ENCODE results near the gene IL19. TPM values are rescaled to one million over a fixed set of nuclear protein-coding genes. Genes with fewer than 3 reads are reported as not detected.

IL19 gene
- polyA plus RNA-seq, 1 of the 3 experiments (the other 2 are of a cell fraction): not detected

DNA sequence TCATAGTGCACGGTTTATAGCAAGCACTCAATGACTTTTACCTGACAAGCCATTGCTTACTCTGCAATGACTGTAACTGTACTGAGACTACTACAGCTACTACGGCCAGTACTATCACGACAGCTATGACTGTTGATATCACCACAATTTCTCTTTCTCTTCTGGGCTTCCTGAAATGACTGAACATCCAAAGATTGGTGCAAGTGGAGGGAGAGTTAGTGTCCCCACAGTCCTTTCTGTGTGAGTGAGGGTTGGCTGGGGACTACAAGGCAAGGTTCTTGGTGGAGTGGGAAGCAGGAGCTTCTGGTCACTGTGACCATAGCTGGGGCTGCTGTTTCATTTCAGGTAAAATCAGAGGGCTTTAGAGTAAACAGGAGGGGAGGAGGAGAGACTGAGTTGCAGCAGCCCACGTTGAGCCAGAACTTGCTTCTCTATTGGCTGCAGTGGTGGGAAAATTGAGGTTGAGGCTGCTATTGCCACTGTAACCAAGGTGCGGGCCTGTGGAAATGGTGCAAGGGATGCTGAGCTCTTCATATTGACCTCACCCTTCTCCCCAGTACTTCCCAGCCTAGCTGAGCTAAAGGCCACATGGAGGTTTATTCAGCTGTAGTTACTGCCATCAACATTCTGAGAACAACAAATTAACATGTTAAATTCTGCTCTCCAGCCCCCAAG is 15.8 kb downstream of the IL19 start (continued):
- TF ChIP-seq, protein P1, sequence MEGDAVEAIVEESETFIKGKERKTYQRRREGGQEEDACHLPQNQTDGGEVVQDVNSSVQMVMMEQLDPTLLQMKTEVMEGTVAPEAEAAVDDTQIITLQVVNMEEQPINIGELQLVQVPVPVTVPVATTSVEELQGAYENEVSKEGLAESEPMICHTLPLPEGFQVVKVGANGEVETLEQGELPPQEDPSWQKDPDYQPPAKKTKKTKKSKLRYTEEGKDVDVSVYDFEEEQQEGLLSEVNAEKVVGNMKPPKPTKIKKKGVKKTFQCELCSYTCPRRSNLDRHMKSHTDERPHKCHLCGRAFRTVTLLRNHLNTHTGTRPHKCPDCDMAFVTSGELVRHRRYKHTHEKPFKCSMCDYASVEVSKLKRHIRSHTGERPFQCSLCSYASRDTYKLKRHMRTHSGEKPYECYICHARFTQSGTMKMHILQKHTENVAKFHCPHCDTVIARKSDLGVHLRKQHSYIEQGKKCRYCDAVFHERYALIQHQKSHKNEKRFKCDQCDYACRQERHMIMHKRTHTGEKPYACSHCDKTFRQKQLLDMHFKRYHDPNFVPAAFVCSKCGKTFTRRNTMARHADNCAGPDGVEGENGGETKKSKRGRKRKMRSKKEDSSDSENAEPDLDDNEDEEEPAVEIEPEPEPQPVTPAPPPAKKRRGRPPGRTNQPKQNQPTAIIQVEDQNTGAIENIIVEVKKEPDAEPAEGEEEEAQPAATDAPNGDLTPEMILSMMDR (IDR thresholded peaks at IDR 0.05): no peak
- TF ChIP-seq MXI1 (IDR thresholded peaks at IDR 0.05; ENCODE audit: low read depth, low read length): no peak
- TF ChIP-seq NFIC (IDR thresholded peaks at IDR 0.05; ENCODE audit: borderline replicate concordance): no peak
- TF ChIP-seq, protein P2, sequence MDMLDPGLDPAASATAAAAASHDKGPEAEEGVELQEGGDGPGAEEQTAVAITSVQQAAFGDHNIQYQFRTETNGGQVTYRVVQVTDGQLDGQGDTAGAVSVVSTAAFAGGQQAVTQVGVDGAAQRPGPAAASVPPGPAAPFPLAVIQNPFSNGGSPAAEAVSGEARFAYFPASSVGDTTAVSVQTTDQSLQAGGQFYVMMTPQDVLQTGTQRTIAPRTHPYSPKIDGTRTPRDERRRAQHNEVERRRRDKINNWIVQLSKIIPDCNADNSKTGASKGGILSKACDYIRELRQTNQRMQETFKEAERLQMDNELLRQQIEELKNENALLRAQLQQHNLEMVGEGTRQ (IDR thresholded peaks at IDR 0.05; ENCODE audit: borderline replicate concordance, low read depth, low read length): no peak
- TF ChIP-seq EP300 (IDR thresholded peaks at IDR 0.05; ENCODE audit: borderline replicate concordance in 1 of 2, low read depth in 1 of 2, low read length in 1 of 2): no peak
- TF ChIP-seq SIN3A (IDR thresholded peaks at IDR 0.05; ENCODE audit: borderline replicate concordance, low read depth, low read length): no peak
- no peak for TF ChIP-seq FOXJ3 (CRISPR knock-in tag; IDR thresholded peaks at IDR 0.05)
- no peak for TF ChIP-seq NRF1 (IDR thresholded peaks at IDR 0.05; ENCODE audit: low read depth, low read length)
- TF ChIP-seq POLR2AphosphoS5 (IDR thresholded peaks at IDR 0.05; ENCODE audit: low read depth, low read length): no peak
- TF ChIP-seq, protein P3, sequence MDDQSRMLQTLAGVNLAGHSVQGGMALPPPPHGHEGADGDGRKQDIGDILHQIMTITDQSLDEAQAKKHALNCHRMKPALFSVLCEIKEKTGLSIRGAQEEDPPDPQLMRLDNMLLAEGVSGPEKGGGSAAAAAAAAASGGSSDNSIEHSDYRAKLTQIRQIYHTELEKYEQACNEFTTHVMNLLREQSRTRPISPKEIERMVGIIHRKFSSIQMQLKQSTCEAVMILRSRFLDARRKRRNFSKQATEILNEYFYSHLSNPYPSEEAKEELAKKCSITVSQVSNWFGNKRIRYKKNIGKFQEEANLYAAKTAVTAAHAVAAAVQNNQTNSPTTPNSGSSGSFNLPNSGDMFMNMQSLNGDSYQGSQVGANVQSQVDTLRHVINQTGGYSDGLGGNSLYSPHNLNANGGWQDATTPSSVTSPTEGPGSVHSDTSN (IDR thresholded peaks at IDR 0.05): no peak
- no peak for TF ChIP-seq TCF12 (IDR thresholded peaks at IDR 0.05)
- TF ChIP-seq, protein P4, sequence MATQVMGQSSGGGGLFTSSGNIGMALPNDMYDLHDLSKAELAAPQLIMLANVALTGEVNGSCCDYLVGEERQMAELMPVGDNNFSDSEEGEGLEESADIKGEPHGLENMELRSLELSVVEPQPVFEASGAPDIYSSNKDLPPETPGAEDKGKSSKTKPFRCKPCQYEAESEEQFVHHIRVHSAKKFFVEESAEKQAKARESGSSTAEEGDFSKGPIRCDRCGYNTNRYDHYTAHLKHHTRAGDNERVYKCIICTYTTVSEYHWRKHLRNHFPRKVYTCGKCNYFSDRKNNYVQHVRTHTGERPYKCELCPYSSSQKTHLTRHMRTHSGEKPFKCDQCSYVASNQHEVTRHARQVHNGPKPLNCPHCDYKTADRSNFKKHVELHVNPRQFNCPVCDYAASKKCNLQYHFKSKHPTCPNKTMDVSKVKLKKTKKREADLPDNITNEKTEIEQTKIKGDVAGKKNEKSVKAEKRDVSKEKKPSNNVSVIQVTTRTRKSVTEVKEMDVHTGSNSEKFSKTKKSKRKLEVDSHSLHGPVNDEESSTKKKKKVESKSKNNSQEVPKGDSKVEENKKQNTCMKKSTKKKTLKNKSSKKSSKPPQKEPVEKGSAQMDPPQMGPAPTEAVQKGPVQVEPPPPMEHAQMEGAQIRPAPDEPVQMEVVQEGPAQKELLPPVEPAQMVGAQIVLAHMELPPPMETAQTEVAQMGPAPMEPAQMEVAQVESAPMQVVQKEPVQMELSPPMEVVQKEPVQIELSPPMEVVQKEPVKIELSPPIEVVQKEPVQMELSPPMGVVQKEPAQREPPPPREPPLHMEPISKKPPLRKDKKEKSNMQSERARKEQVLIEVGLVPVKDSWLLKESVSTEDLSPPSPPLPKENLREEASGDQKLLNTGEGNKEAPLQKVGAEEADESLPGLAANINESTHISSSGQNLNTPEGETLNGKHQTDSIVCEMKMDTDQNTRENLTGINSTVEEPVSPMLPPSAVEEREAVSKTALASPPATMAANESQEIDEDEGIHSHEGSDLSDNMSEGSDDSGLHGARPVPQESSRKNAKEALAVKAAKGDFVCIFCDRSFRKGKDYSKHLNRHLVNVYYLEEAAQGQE (IDR thresholded peaks at IDR 0.05; ENCODE audit: low read depth, low read length): no peak

DNA sequence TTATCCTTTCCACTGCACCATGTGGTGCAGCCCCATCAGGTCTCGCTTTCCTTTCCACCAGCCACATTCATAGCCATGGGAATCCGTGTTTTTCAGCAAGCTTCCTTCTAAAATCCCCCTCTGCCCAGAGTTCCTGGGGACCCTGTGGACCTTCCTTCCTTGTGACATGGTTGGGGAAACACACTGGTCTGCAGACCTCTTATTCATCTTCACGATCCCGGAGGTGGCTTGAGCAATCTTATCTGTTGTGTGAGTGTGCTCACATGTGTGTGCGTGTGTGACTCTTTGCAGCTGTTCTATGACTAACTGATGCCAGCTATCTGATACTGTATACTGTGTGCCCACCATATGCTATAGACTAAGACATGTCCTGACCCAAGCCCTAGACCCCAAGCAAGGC is 17.3 kb downstream of the IL19 start:
- Histone ChIP-seq H3K36me3 (replicated peaks in 1 of 2; ENCODE audit: control insufficient read depth in 1 of 2, insufficient read depth in 2 of 2, low read length in 1 of 2) (no peaks in the 10 kb centered on the region), H3K27ac (ENCODE audit: low read depth in 2 of 2, low read length in 1 of 2) (no peak overlapping the region), H3K4me1 (ENCODE audit: control insufficient read depth in 1 of 2, insufficient read depth in 2 of 2, low read depth in 1 of 2, low read length in 1 of 2) (no peaks in the 10 kb centered on the region), H3K9me2 (no peaks in the 10 kb centered on the region), H2AFZ (ENCODE audit: low read depth) (no peak overlapping the region), H3K9ac (no peak overlapping the region), H3K79me2 (ENCODE audit: insufficient read depth) (no peaks in the 10 kb centered on the region), H3K4me3 (ENCODE audit: low read depth in 2 of 2, low read length in 1 of 2) (no peak overlapping the region), H3K9me3 (no peaks in the 10 kb centered on the region), H3K27me3 (ENCODE audit: insufficient read depth) (peaks cover 8% of the 10 kb centered on the region; the same call in 1 of the 2 replicates), H3K4me2 (no peak overlapping the region), H4K20me1 (ENCODE audit: insufficient read depth) (no peaks in the 10 kb centered on the region), H3F3A (replicated peaks; ENCODE audit: insufficient read depth) (peaks cover 2% of the 10 kb centered on the region)
- CTCF ChIA-PET: interaction anchor here (1.1 to 1.4 kb wide), 3 partner anchors 27 to 124 kb away, joined by 3 to 4 read pairs (median 3); no protein-coding TSS in a partner anchor
- DNase-seq: no peak
- POLR2A ChIA-PET: no interaction called here
- TF ChIP-seq NRF1 (IDR thresholded peaks at IDR 0.05; ENCODE audit: low read depth, low read length): no peak
- TF ChIP-seq, protein P3 (IDR thresholded peaks at IDR 0.05): no peak
- no peak for TF ChIP-seq MXI1 (IDR thresholded peaks at IDR 0.05; ENCODE audit: low read depth, low read length)
- WGBS (ENCODE audit: low lambda C conversion rate): 79% methylated on average over 5 of the region's 5 CpGs
